NCI-H510A treated with DMSO at 0.1 percent for 48 hours (cell line): ENCODE results near the gene ZNF714.
"Not testable (repeated sequence)": the region's sequence is repeated elsewhere in the genome, so short reads cannot be mapped to it uniquely, and the experiment has no call there.

ENCODE experiments used
- DNase-seq: peaks from one replicate; lab custom pipeline; 2025; lab: John Stamatoyannopoulos, UW

Gene ZNF714

DNA sequence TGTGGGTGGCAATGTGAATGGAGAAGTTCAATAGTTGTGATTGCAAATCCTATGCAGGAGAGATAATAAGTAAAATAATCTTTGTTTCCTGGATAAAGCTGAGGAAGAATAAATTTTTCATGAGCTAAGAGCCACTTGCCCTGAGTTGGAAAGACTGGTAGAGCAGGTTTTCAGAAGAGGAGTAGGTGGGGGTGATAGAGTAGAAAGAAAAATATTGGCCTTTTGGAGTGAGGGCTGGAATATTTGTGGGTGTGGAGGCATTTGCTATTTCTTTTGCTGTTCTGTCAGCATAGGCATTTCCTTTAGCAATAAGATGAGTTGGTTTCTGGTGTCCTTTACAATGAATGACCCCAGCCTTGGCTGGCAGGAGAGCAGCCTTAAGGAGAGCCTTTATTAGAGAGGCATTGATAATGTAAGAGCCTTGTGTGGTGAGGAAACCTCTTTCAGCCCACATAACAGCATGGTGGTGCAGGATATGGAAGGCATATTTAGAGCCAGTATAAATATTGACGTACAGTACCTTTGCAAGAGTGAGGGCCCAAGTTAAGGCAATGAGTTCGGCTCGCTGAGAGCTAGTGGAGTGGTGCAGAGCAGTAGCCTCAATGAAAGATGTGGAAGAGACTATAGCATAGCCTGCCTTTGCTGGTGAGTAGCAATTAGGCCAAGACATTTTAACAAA, 48.2 kb downstream of the ZNF714 start:
- peak; percentile 8 for DNase-seq

DNA sequence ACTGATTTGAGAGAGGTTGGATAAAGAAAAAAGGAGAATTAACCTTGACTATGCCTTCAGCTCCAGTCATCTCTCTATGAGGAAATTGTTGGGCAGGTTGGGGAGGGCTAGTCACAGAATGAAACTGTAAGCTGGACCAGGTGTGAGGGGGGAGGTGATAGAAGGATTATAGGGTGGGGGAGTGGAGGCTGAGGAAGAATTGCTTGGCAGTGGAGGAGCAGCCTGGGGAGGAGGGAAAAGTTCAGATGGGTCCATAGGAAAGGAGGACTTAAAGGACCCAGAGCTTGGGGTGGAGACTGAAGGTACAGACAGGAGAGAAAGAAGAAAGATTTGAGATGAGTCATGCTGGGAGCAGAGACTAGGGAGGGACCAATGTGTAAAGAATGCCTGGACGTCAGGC, 51.6 kb downstream of the ZNF714 start:
- DNase-seq = no peak

DNA sequence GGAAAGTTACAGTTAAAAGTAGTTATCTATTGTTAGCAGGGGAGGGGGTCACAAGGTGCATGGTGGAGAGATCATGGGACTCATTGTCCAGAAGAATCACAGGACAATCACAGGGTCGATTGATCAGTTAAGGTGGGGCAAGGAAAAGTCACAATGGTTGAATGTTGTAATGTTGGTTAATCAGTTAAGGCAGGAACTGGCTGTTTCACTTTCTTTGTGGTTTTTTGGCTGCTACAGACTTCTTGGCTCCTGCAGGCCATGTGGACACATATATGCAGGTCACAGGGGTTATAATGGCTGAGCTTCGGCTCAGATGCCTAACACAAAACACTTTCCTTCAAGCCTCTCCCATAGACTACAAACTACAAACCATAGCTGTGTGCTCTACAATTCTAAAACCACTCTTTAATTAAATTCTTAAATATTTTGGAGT, 52.9 kb downstream of the ZNF714 start:
- DNase-seq = no peak

DNA sequence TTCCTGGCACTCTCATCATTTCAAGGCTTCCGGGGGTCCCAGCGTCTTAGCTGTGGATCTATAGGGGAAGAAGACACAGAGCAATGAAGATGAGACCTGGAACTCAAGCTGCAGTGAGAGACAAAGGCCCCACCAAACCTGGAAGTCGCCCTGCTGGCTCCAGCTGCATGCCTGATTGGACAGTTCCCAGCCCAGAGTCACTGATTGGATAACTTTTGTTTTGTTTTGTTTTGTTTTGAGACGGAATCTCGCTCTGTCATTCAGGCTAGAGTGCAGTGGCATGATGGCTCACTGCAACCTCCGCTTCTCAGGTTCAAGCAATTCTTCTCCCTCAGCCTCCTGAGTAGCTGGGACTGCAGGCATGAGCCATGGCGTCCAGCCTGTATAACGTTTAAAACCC, 53.4 kb downstream of the ZNF714 start:
- DNase-seq = no peak

DNA sequence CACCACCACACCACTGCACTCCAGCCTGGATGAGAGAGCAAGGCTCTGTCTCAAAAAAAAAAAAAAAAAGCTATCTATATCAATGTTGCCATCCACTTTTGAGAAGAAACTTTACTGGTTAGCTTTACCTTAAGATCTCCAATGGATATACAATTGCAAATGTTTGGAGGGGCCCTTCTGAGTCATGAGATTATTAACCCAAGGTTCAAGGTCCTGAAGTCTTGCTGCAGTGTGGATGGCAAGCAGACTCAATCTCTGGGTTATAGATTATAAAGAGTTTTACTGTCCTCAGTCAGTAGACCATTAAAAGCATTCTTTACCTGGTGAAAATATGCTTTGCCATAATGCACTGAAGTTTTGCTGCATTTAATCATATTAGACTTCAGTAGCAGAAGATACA, 56.1 kb downstream of the ZNF714 start:
- DNase-seq = no peak

DNA sequence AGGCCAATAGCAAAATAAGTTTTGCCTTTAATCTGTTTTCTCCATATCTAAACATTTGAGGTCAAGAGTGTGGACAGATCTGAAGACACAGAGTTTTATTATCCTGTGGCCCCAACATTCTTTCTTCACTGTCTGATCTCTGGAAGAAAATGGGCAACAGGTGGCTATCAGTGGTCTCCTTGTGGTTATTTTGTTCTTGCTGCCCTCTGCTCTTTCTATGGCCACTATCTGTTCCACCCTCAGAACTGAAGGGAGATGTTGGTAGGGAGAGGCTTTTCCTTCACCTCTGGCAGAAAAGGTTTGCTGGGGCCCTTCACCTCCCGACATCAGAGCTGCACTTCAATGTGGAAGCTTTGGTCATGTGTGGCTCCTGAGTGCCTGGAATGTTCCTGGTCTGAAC, 59.0 kb downstream of the ZNF714 start:
- not testable (repeated sequence) for DNase-seq

DNA sequence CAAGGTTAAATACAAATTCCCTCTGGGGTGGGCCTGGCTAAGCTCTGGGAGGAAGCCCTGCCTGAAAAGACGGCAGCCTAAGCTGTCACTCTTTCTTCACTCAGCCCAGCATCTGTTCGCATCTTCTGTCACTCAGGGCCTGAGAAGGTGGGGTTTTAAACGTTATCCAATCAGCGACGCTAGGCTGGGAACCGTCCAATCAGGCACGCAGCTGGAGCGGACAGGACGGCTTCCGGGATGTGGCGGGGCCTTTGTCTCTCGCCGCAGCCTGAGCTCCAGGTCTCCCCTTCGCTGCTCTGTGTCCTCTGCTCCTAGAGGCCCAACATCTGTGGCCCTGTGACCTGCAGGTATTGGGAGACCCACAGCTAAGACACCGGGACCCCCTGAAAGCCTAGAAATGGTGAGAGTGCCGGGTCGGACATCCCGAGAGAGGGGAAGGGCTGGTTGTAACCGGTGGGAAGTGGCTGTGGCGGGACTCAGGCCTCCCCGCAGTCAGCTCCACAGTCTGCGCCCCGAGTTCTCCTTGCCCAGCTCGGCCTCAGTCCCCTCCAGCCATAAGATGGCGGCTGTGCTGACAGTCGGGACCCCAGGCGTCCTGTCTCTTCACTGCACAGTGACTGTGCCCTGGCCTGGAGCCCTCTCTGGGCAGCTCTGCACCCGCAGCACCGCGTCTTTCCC, 59.9 kb downstream of the ZNF714 start, which contains the start of gene ZNF431:
TSS of gene ZNF431 (plus strand) at position 254 of the 678 bp plus-strand sequence. CDS start at position 398, 144 bp downstream.
- DNase-seq = peak; percentile 85

DNA sequence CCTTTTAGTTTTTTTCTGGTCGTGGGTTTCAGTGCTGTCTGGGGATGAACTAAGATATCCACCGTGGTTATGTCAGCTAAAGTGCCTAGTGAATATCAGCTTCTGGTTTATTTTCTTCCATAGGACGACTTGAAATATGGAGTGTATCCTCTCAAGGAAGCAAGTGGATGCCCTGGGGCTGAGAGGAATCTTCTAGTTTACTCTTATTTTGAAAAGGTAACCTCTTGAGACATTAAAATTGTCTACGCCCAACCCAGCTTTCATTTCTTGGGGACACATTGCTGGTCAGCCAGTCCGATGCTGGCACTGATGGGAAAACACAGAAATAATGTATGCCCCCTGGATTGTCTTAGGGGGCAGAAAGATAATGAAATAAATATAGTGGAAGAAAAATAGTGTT, 61.4 kb downstream of the ZNF714 start:
- DNase-seq = no peak

DNA sequence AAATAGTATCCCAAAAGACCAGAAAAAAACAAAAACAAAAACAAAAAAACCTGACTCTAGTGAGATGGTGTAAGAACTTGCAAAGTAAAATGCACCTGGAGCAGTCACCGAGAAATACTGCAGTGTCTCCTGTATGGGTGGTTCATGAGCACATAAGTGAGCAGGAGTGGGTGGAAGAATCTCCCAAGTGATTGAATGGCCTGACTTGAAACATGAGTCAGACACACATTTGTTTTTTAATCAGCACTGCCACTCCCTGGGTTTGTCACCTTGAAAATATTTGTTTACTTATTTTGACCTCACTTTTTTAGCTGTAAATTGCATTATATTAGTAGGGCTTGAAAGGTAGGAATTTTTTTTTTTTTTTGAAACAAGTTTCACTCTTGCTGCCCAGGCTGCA, 61.9 kb downstream of the ZNF714 start:
- no peak for DNase-seq

DNA sequence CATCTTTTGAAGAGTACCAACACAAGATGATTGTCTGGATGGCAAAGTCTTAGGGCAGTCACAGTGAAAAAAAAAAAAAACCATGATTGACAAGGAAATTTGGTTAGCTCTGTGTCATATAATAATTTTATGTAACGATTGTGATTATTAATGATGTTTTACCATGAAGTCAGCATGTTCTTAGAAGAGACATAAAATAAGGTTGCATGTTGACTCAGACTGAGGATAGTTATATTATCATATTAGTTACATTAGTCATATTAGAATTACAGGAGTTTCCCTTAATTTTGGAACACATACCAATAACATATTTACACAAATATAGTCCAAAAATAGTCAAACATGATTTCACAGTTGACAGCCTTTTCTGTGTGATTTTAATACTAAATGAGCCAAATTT, 65.5 kb downstream of the ZNF714 start:
- DNase-seq = no peak

DNA sequence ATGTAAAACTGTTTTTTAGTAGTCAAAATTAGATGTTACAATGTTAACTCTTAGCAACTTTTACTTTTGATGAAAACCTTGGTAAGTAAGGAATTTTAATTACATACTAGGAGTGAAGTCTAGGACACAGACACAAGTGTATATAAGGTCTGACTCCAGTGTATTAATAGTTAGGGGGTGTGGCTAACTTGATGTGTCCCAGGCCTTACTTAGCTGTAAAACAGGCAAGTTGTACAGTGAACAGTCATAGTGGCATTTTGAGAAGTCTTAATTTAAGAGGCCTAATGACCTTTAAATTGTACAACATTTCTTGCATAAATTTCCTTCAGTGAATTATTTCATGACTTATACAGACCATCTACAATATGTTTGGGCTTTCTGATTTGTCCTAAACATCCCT, 66.7 kb downstream of the ZNF714 start:
- DNase-seq = no peak

DNA sequence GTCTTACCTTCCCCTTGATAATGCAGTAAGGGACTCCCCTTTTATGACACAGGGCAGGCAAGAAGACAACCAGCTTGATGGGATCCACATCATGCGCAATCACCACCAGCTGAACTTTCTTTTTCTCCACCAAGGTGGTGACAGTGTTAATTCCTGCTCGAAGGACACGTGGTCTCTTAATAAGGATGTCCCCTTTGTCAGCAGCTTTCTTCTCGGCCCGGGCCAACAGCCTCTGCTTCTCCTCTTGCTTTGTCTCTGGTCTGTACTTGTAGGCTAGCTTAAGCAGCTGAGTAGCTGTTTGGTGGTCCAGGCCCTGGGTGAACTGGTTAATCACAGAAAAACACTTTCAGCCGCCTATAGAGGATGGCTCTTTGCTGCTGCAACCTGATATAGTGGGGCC, 67.9 kb downstream of the ZNF714 start:
- no peak for DNase-seq

DNA sequence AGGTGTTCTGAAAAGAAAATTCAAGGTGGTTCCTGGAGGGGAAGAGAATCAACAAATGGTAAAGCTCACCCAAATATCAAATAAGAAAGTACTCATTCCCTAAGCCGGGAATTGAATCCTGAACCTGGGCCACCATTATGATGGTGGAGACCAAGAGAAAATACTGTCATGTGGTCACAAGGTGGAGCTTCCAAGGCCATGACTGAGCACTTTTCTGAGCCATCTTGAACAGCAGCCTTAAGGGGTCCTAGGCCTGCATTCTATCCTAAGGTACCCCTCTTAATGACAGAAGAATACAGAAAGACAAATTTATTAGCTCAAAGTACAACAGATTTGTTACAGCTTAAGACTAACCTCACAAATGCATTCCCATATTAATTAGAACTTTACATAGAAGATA, 69.5 kb downstream of the ZNF714 start:
- DNase-seq = no peak

DNA sequence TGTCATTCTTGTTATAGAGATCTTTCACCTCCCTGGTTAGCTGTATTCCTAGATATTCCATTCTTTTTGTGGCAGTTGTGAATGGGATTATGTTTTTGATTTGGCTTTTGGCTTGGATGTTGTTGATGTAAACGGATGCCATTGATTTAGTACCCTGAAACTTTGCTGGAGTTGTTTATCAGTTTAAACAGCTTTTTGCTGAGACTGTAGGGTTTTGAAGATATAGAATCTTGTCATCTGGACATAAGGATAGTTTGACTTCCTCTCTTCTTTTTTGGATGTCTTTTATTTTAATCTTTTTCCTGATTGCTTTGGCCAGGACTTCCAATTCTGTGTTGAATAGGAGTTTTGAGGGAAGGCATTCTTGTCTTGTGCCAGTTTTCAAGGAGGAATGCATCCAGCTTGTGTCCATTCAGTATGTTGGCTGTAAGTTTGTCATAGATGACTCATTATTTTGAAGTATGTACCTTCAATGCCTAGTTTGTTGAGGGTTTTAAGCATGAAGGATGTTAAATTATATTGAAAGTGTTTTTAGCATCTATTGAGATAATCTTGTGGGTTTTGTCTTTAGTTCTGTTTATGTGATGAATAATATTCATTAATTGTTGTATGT, 76.6 kb downstream of the ZNF714 start:
- DNase-seq = no peak

DNA sequence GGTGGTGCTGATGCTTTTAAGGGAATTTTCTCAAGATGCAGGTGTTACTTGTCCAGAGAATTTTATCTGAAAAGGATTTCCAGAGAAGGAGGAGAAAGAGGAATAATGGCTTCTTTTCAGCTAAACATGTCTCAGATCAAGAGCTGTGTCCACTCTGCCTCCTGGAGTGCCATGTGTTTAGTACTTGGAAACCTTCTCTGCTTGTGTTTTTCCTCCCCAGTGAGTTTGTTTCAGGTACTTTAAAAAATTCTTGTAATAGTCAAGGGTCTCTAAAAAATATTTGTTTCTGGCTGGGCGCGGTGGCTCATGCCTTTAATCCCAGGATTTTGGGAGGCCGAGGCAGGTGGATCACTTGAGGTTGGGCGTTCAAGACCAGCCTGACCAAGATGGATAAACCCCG, 82.5 kb downstream of the ZNF714 start:
- no peak for DNase-seq

DNA sequence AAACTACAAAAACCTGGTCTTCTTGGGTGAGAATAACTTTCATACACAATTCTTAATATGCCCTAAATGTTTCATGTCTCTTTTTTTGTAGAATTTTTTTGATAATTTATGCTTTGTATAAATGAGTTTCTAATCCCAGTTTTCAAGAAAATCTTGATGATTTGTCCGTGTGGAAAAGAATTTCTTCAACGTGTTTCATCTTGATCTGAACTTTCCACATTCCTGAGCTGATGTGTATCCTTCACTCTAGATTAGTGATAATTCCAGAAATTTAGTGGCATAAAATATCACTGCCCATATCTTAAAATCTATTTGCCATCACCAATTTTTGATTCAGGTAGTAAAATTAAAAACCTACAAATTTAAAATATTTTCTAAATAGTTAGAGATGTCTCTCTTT, 84.4 kb downstream of the ZNF714 start:
- no peak for DNase-seq
